IMR-90 (cell line): ENCODE data around the gene EYS.

Experiments used
- CHD1 ChIP-seq: IDR thresholded peaks from 2 replicates; pipeline ENCODE4 v1.6.1; 2012; ENCODE audit warnings: low read depth, low read length, improper control_type of control experiment
- CTCF ChIP-seq: conservative IDR thresholded peaks from 2 replicates; pipeline ENCODE4 v1.5.1; 2012; ENCODE audit warnings: mild to moderate bottlenecking, low read depth, low read length, improper control_type of control experiment
- MAZ ChIP-seq: IDR thresholded peaks from 2 replicates; pipeline ENCODE4 v1.6.1; 2012; ENCODE audit warnings: low read depth, mild to moderate bottlenecking, low read length, improper control_type of control experiment, moderate library complexity, borderline replicate concordance
- MXI1 ChIP-seq: IDR thresholded peaks from 2 replicates; pipeline ENCODE4 v1.6.1; 2012; ENCODE audit warnings: low read depth, mild to moderate bottlenecking, low read length, moderate library complexity, borderline replicate concordance
- POLR2A ChIP-seq: IDR thresholded peaks from 2 replicates; pipeline ENCODE4 v1.6.1; 2012; ENCODE audit warnings: mild to moderate bottlenecking, low read depth, low read length
- RAD21 ChIP-seq: IDR thresholded peaks from 2 replicates; pipeline ENCODE4 v1.6.1; 2012; ENCODE audit warnings: low read length, improper control_type of control experiment
- USF2 ChIP-seq: fragments of 150-350 bp; IDR thresholded peaks from 2 replicates; pipeline ENCODE4 v1.6.1; 2017; ENCODE audit warnings: mild to moderate bottlenecking, antibody characterized with exemption, low read length, low read depth

GRCh38 chr6:63683071-63683603, 2023.9 kb downstream of the EYS start:
- no peak for TF ChIP-seq CTCF
- TF ChIP-seq MAZ = no peak
- TF ChIP-seq MXI1 = no peak
- TF ChIP-seq CHD1 = no peak
- TF ChIP-seq USF2 = no peak
- no peak for TF ChIP-seq RAD21
- no peak for TF ChIP-seq POLR2A
